ENCODE measurements around the gene SKAP1. TPM values are rescaled to one million over a fixed set of nuclear protein-coding genes. Genes with fewer than 3 reads are reported as not detected.

SKAP1 gene
- total RNA-seq, 1 donor from 2014 or later: 25.3 TPM

DNA sequence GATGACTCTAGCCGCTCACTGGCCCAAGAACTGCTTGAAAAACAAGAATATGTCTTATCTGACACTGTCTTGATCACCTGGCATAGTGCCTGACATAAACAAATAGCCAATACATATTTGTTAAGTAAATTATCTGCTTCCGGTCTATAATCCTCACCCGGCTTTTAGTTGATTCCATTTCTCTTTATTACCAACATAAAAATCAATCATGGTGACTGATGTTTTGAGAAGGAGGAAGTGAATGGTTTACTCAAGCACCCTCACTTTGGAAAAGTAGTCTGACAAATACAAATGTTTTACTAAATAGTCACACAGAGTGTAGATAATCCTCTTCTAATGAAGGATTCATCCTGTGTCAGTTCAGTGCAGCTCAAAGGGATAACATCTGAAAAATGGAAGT is 47.0 kb downstream of the SKAP1 start:
- POLR2A ChIA-PET: interaction anchor here (1.1 kb wide), 1 partner anchor 94 kb away, joined by 3 read pairs; no protein-coding TSS in a partner anchor
- Mint-ChIP-seq H3K4me1 (peaks cover 26% of the 10 kb centered on the region), H3K36me3 (ENCODE audit: low read depth) (peaks cover 23% of the 10 kb centered on the region)

DNA sequence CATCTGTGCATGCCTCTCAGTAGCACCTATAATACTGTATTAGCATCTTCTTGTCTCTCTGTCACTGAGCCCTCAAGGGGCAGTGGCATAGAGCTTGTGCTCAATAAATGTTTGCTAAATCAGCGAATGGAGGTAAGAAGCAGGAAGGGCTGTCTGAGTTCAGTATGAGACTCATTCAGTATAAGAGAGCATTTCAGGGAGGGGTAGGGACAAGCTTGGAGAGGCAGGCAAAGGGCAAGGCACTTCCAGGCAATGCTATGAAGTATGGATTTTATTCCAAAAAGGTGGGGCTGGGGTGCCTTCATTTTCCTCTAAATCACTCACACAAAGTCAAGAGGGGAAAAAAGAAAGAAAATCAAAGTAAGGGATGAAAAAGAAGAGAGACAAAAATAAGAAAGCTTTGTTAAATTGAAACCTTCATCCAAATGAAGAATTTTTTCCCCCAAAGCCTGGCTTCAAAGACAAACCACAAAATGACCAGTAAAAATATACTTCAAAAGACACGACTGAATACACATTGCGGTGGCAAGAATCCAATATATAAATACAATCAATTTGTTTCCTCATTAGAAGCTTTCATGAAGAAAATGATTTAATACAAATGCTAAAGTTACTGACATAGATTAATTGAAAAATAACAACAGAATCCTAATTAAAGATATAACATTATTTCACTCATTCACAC is 51.2 kb downstream of the SKAP1 start:
- ATAC-seq (ENCODE audit: low read depth) (no peak), DNase-seq (no peak)
- TF ChIP-seq, protein P1, sequence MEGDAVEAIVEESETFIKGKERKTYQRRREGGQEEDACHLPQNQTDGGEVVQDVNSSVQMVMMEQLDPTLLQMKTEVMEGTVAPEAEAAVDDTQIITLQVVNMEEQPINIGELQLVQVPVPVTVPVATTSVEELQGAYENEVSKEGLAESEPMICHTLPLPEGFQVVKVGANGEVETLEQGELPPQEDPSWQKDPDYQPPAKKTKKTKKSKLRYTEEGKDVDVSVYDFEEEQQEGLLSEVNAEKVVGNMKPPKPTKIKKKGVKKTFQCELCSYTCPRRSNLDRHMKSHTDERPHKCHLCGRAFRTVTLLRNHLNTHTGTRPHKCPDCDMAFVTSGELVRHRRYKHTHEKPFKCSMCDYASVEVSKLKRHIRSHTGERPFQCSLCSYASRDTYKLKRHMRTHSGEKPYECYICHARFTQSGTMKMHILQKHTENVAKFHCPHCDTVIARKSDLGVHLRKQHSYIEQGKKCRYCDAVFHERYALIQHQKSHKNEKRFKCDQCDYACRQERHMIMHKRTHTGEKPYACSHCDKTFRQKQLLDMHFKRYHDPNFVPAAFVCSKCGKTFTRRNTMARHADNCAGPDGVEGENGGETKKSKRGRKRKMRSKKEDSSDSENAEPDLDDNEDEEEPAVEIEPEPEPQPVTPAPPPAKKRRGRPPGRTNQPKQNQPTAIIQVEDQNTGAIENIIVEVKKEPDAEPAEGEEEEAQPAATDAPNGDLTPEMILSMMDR (IDR thresholded peaks at IDR 0.05): no peak
- Mint-ChIP-seq H3K27ac (no peak overlapping the region), H3K4me3 (no peak overlapping the region), H3K4me1 (peaks cover 22% of the 10 kb centered on the region), H3K36me3 (ENCODE audit: low read depth) (peaks cover 15% of the 10 kb centered on the region), H3K9me3 (no peaks in the 10 kb centered on the region), H3K27me3 (no peaks in the 10 kb centered on the region)
- CTCF ChIA-PET: interaction anchor here (0.9 kb wide), 1 partner anchor 27 kb away, joined by 5 read pairs; no protein-coding TSS in a partner anchor
- intact Hi-C loops (cut with micrococcal nuclease): no loop called here
- POLR2A ChIA-PET: interaction anchor here (1.2 kb wide), 1 partner anchor 13 kb away, joined by 3 read pairs; no protein-coding TSS in a partner anchor

More for the DNA sequence above, 47.0 kb downstream of the SKAP1 start:
- no peak overlapping the region for H3K27ac Mint-ChIP-seq
- no peak overlapping the region for H3K4me3 Mint-ChIP-seq
- DNase-seq: no peak
- ATAC-seq (ENCODE audit: low read depth): no peak
- CTCF ChIA-PET: no interaction called here
- no peaks in the 10 kb centered on the region for H3K27me3 Mint-ChIP-seq
- intact Hi-C loops (cut with micrococcal nuclease): no loop called here
- H3K9me3 Mint-ChIP-seq: no peaks in the 10 kb centered on the region
- TF ChIP-seq, protein P1 (IDR thresholded peaks at IDR 0.05): no peak

DNA sequence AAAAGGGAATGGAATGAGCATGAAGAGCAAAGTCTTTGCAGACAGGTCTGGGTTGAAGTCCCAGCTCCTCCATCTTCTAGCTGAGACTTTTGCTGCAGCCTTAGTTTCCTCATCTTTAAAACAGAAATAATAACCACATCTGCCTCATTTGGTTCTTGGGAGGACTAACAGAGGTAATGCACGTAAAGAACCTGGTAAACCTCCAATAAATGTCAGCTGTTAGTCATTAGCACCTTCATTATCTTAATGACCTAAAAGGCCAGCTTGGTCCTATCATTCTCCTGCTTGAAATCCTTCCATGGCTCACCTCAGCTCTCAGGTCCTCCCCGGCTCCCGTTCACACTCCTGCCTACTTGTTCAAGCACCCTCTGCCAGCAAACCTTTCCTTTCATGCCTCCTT is 51.8 kb downstream of the SKAP1 start:
- no peaks in the 10 kb centered on the region for H3K9me3 Mint-ChIP-seq
- DNase-seq: no peak
- peaks cover 15% of the 10 kb centered on the region for H3K36me3 Mint-ChIP-seq (ENCODE audit: low read depth)
- peaks cover 28% of the 10 kb centered on the region for H3K4me1 Mint-ChIP-seq
- ATAC-seq (ENCODE audit: low read depth): no peak
- TF ChIP-seq, protein P1 (IDR thresholded peaks at IDR 0.05): no peak
- no peaks in the 10 kb centered on the region for H3K27me3 Mint-ChIP-seq
- ChIA-PET CTCF (interaction anchor here (0.9 kb wide), 1 partner anchor 26 kb away, joined by 5 read pairs; no protein-coding TSS in a partner anchor), POLR2A (no interaction called here)
- no peak overlapping the region for H3K4me3 Mint-ChIP-seq
- intact Hi-C loops (cut with micrococcal nuclease): no loop called here
- no peak overlapping the region for H3K27ac Mint-ChIP-seq

DNA sequence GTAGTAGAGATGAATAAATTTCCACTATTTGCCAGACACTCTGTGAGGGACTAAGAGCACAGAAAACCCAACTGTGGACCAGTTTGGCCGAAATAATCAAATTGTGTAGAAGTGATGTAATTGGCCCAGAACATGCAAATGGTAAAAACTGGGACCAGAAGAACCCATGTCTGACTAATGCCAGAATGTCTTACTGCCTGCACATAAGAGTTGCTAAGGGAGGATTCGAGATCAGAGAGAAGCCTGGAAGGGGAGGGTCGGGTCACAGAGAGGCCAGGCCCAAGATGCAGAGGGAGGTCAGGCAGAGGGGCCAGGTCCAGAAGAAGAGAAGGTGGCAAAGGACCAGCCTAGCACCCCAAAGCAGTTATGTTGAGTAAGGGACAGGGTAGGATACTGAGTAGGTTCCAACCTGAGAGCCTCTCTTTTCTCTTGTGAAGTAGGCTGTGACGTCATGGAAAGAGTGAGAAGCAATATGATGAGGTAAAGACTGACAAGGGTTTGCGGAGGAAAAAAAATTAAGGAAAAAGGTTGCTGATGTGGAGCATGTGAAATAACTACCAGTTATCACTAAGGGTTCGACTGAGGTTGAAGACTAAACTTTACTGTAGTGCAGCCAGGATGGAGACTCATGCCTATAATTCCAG is 53.2 kb downstream of the SKAP1 start:
- peaks cover 25% of the 10 kb centered on the region for H3K4me1 Mint-ChIP-seq
- no peak overlapping the region for H3K4me3 Mint-ChIP-seq
- H3K27ac Mint-ChIP-seq: no peak overlapping the region

More for the DNA sequence above, 53.2 kb downstream of the SKAP1 start:
- DNase-seq (no peak), ATAC-seq (ENCODE audit: low read depth) (no peak)
- peaks cover 8% of the 10 kb centered on the region for H3K36me3 Mint-ChIP-seq (ENCODE audit: low read depth)
- ChIA-PET CTCF (interaction anchor here (1.3 kb wide), 1 partner anchor 25 kb away, joined by 4 read pairs; no protein-coding TSS in a partner anchor), POLR2A (no interaction called here)
- intact Hi-C loops (cut with micrococcal nuclease): no loop called here
- TF ChIP-seq, protein P1 (IDR thresholded peaks at IDR 0.05): no peak
- no peaks in the 10 kb centered on the region for H3K27me3 Mint-ChIP-seq
- no peaks in the 10 kb centered on the region for H3K9me3 Mint-ChIP-seq
